Mucosa of descending colon (tissue), 3 donors: ENCODE measurements around the gene MIB1. TPM values are rescaled to one million over a fixed set of nuclear protein-coding genes. Genes with fewer than 3 reads are reported as not detected.

Experiments used
- ATAC-seq: fragments of 200-7000 bp; cut with Tn5 transposase; one replicate; pipeline ENCODE4 v1.9.1; 2020; ENCODE audit warnings: mild to moderate bottlenecking, moderate library complexity
- DNase-seq, 3 donors: peaks; one replicate each; pipeline ENCODE4 v3.0.0-alpha.2; 2020
- H3K36me3 ChIP-seq: fragments of 200-600 bp; one replicate; pipeline ENCODE4 v1.8.0; 2021; ENCODE audit warnings: low read depth, mild to moderate bottlenecking
- H3K4me1 ChIP-seq: fragments of 200-600 bp; one replicate; pipeline ENCODE4 v1.8.0; 2021; ENCODE audit warnings: low read depth, mild to moderate bottlenecking
- H3K4me3 ChIP-seq: fragments of 200-600 bp; one replicate; pipeline ENCODE4 v1.8.0; 2021; ENCODE audit warnings: mild to moderate bottlenecking
- H3K9me3 ChIP-seq: fragments of 200-600 bp; one replicate; pipeline ENCODE4 v1.8.0; 2021; ENCODE audit warnings: mild to moderate bottlenecking
- CTCF ChIP-seq: fragments of 200-600 bp; IDR thresholded peaks from one replicate; pipeline ENCODE4 v1.8.0; 2022; ENCODE audit warnings: antibody characterized with exemption, mild to moderate bottlenecking
- intact Hi-C, 2 donors: fragments of 100-400 bp; cut with DNase I in 1 of 2; cut with micrococcal nuclease in 1 of 2; formaldehyde crosslinking; loops; one replicate each; pipeline versions ENCODE4 v1.11.0 to v1.11.1; 2022; cut with DNase I, micrococcal nuclease
- total RNA-seq, 3 donors: library from RNA; stranded (reverse); fragmentation: NEBNext Ultra II Directional in 2 of 3; extraction: Animal tissue kit (Norgen Biotek cat#: 25700) in 2 of 3; gene quantifications; one replicate each; pipeline versions ENCODE4 v1.2.1 to v1.2.4, GENCODE V29; 2021 to 2023
- donor health status: DM: no; HTN: no; CAD: no; lungs with moderate emphysema.
- donor health status: DM: no; HTN: no; CAD: no.
- donor health status: DM: no; HTN: yes; CAD: no.

MIB1 gene
- total RNA-seq, 3 donors from 2014 or later, result 29.0 to 45.1 (median 33.1) TPM

GRCh38 chr18:21761471-21762115 lies 21.0 kb downstream of the MIB1 start:
- Histone ChIP-seq H3K4me3 (no peak overlapping the region), H3K4me1 (no peaks in the 10 kb centered on the region), H3K9me3 (no peaks in the 10 kb centered on the region), H3K36me3 (no peaks in the 10 kb centered on the region)
- ATAC-seq (no peak), DNase-seq (no peak)
- intact Hi-C loops, result no loop called here
- no peak for TF ChIP-seq CTCF

GRCh38 chr18:21762181-21762772 lies 21.7 kb downstream of the MIB1 start:
- Histone ChIP-seq H3K9me3 (no peaks in the 10 kb centered on the region), H3K4me3 (no peak overlapping the region), H3K4me1 (no peaks in the 10 kb centered on the region), H3K36me3 (no peaks in the 10 kb centered on the region)
- no peak for TF ChIP-seq CTCF
- no peak for ATAC-seq
- intact Hi-C loops, result no loop called here
- no peak for DNase-seq

- intact Hi-C loops, result no loop called here
- no peaks in the 10 kb centered on the region for H3K9me3 ChIP-seq
- H3K36me3 ChIP-seq, result peaks cover 4% of the 10 kb centered on the region
- DNase-seq (no peak), ATAC-seq (no peak)
- H3K4me1 ChIP-seq, result no peaks in the 10 kb centered on the region
- TF ChIP-seq CTCF, result no peak
- no peak overlapping the region for H3K4me3 ChIP-seq
Observed at GRCh38 chr18:21763846-21764646, 23.5 kb downstream of the MIB1 start.

- intact Hi-C loops, result no loop called here
- Histone ChIP-seq H3K4me3 (no peak overlapping the region), H3K36me3 (peaks cover 4% of the 10 kb centered on the region), H3K4me1 (no peaks in the 10 kb centered on the region), H3K9me3 (no peaks in the 10 kb centered on the region)
- DNase-seq, result no peak
- no peak for TF ChIP-seq CTCF
- ATAC-seq, result no peak
Observed at GRCh38 chr18:21769206-21769605, 28.6 kb downstream of the MIB1 start.

- TF ChIP-seq CTCF, result no peak
- intact Hi-C loops, result no loop called here
- DNase-seq, result no peak
- ATAC-seq, result no peak
- no peaks in the 10 kb centered on the region for H3K9me3 ChIP-seq
- no peak overlapping the region for H3K4me3 ChIP-seq
- no peaks in the 10 kb centered on the region for H3K4me1 ChIP-seq
- no peaks in the 10 kb centered on the region for H3K36me3 ChIP-seq
Observed at GRCh38 chr18:21774722-21775121, 34.1 kb downstream of the MIB1 start.
